Measurements from ENCODE around the gene SNX9.

Gene SNX9

DNA sequence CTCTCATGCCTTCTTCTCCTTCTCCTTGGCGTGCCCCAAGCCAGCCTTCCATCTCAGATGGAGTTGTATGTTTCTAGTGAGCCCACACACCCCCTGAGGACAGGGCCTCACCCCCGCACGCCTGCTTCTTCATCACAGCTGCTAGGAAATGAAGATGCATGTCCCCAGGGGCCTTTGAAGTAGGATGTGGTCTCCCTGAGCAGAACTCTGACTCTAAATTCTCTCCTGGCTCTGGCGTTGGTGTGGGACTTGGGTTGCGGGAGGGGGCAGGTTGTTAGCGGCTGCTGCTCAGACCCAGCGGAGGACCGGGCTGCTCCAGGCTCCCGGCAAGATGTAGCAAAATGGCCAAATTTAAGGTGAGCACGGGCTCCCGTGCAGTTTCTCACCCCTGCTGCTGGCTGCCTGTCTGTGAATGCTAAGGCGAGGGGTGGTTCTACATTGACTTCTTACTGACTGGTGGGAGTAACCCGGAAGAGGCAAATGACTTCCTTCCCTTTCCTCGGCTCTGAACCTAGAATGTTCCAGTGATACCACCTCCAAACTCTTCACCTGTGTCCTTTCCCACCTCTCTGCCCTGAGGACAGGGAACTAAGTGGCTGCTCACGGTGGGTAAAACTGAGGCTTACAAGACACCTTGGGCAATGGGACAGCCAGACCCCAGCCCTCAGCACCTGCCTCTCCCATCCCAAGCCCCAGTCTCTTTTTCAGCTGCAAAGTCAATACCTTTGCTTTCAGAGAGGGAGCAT lies 167.4 kb downstream of the SNX9 start:
- no peak overlapping the region for H3K4me3 ChIP-seq (ENCODE audit: low read depth, low read length)
- DNase-seq (ENCODE audit: low read depth): no peak
- TF ChIP-seq, protein P1, sequence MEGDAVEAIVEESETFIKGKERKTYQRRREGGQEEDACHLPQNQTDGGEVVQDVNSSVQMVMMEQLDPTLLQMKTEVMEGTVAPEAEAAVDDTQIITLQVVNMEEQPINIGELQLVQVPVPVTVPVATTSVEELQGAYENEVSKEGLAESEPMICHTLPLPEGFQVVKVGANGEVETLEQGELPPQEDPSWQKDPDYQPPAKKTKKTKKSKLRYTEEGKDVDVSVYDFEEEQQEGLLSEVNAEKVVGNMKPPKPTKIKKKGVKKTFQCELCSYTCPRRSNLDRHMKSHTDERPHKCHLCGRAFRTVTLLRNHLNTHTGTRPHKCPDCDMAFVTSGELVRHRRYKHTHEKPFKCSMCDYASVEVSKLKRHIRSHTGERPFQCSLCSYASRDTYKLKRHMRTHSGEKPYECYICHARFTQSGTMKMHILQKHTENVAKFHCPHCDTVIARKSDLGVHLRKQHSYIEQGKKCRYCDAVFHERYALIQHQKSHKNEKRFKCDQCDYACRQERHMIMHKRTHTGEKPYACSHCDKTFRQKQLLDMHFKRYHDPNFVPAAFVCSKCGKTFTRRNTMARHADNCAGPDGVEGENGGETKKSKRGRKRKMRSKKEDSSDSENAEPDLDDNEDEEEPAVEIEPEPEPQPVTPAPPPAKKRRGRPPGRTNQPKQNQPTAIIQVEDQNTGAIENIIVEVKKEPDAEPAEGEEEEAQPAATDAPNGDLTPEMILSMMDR (IDR thresholded peaks at IDR 0.05; ENCODE audit: low read depth, low read length, missing control alignments): no peak

DNA sequence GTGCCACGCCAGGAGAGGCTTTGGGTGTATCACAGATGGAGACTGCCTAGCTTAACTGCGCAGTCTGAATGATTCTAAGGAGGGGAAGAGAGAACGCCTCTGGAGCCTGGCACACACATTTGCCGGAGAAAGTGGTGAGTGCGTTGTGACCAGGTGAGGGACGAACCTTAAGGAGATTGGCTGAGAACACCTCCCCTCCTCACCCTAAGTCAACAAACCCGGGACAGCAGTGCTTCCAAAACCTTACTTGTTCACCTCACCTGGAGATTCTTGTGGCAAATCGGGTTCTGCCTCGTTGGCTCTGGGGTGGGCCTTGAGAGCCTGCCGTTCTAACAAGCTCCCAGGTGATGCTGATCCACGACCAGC lies 168.0 kb downstream of the SNX9 start:
- no peak overlapping the region for H3K4me3 ChIP-seq (ENCODE audit: low read depth, low read length)
- TF ChIP-seq, protein P1 (IDR thresholded peaks at IDR 0.05; ENCODE audit: low read depth, low read length, missing control alignments): no peak

DNA sequence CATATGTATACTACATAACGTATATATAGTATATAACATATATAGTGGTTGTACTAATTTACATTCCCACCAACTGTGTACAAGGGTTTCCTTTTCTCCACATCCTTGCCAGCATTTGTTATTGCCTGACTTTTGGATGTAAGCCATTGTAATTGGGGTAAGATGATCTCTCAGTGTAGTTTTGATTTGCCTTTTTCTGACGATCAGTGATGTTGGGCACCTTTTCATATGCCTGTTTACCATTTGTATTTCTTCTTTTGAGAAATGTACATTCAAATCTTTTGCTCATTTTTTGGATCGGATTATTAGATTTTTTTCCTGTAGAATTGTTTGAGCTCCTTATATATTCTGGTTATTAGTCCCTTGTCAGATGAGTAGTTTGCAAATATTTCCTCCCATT lies 170.0 kb downstream of the SNX9 start:
- TF ChIP-seq, protein P1 (IDR thresholded peaks at IDR 0.05; ENCODE audit: low read depth, low read length, missing control alignments): no peak
- no peak for DNase-seq (ENCODE audit: low read depth)
- no peak overlapping the region for H3K4me3 ChIP-seq (ENCODE audit: low read depth, low read length)

More for the DNA sequence above, 168.0 kb downstream of the SNX9 start:
- no peak for DNase-seq (ENCODE audit: low read depth)

DNA sequence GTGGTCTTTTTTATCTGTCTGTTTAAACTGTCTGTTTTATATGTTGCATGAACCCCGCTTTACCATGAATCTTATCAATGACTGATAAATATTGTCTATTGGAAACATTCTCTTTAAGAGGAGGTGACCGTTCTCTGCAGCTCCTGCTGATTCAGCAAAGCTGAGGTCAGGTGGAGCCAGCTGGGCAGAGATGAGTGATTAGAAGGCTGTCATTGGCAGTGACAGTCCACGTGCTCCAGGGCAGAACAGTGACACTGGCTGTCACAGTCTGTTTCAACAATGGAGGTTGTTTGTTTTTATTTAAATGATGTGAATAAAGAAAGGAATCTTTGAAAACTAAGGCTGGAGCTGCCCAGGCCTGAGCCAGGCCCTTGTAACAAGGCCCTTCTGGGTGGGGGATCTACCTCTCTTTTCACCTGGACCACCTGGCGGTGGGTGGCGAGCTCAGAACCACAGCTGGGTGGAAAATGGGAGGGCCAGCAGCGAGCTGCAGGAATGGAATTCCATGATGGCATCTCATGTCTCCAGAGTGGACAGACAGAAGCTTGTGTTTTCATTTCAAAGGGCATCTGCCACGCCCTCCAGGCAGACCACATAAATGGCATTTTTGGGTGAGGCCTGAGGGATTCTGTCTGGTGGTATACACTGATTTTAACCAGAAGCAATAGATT lies 171.2 kb downstream of the SNX9 start:
- TF ChIP-seq, protein P1 (IDR thresholded peaks at IDR 0.05; ENCODE audit: low read depth, low read length, missing control alignments): no peak
- DNase-seq (ENCODE audit: low read depth): no peak
- H3K4me3 ChIP-seq (ENCODE audit: low read depth, low read length): no peak overlapping the region
